OCI-LY3 (cell line): ENCODE data around the gene TDP2.

ENCODE experiments used
- H2AFZ ChIP-seq: fragments of 200-600, 300-600 bp; shearing (Covaris generic); 2 replicates; pipeline ENCODE4 v1.6.0; 2014; ENCODE audit warnings: antibody characterized with exemption, low read depth, low read length
- H3K27ac ChIP-seq: fragments of 200-600, 300-600 bp; sonication (generic); 2 replicates; pipeline ENCODE4 v1.5.1; 2014; ENCODE audit warnings: mild to moderate bottlenecking, low read length, moderate library complexity, mixed read lengths
- H3K27me3 ChIP-seq: fragments of 200-600, 300-600 bp; sonication (generic); 2 replicates; pipeline ENCODE4 v1.6.1; 2014; ENCODE audit warnings: low read depth, low read length, mixed read lengths
- H3K36me3 ChIP-seq: fragments of 200-600, 300-600 bp; sonication (generic); replicated peaks from 2 replicates; pipeline ENCODE3; 2014; ENCODE audit warnings: low read depth, low read length, mixed read lengths
- H3K4me1 ChIP-seq: fragments of 300-600, 200-600 bp; sonication (generic); 2 replicates; pipeline ENCODE4 v1.6.1; 2014; ENCODE audit warnings: low read length, mixed read lengths
- H3K4me2 ChIP-seq: fragments of 200-600, 300-600 bp; sonication (generic); 2 replicates; pipeline ENCODE4 v1.6.1; 2014; ENCODE audit warnings: low read length, mixed read lengths
- H3K4me3 ChIP-seq: fragments of 300-600, 200-600 bp; sonication (generic); 2 replicates; pipeline ENCODE4 v1.5.1; 2014; ENCODE audit warnings: antibody characterized with exemption, mild to moderate bottlenecking, low read length, moderate library complexity
- H3K79me2 ChIP-seq: fragments of 300-600, 200-600 bp; shearing (Covaris generic); 2 replicates; pipeline ENCODE4 v1.6.1; 2014; ENCODE audit warnings: mild to moderate bottlenecking, low read length, mixed read lengths
- H3K9ac ChIP-seq: fragments of 300-600, 200-600 bp; shearing (Covaris generic); 2 replicates; pipeline ENCODE4 v1.6.0; 2014; ENCODE audit warnings: mild to moderate bottlenecking, low read length, moderate library complexity
- H3K9me3 ChIP-seq: fragments of 200-600, 300-600 bp; shearing (Covaris generic); 2 replicates; pipeline ENCODE4 v1.6.1; 2014; ENCODE audit warnings: low read length, mixed read lengths; ENCODE audit not compliant: insufficient read depth
- H4K20me1 ChIP-seq: fragments of 200-600, 300-600 bp; sonication (generic); 2 replicates; pipeline ENCODE4 v1.6.1; 2016; ENCODE audit warnings: low read length, mixed read lengths; ENCODE audit not compliant: insufficient read depth
- CTCF ChIP-seq: fragments of 200-600, 300-600 bp; sonication (generic); IDR thresholded peaks from 2 replicates; pipeline ENCODE4 v1.5.1; 2014; ENCODE audit warnings: antibody characterized with exemption, low read length, low read depth
- EZH2phosphoT487 ChIP-seq: fragments of 200-600 bp; shearing (Covaris generic); IDR thresholded peaks from 2 replicates; pipeline ENCODE4 v1.6.1; 2018; ENCODE audit warnings: antibody characterized with exemption, mixed run types, low read depth

The TDP2 gene

GRCh38 chr6:24648276-24648675 lies 18.4 kb downstream of the TDP2 start:
- no peak for TF ChIP-seq EZH2phosphoT487
- Histone ChIP-seq H3K4me2 (no peak overlapping the region), H3K27ac (no peak overlapping the region), H3K4me1 (peaks cover 19% of the 10 kb centered on the region), H3K4me3 (no peak overlapping the region), H3K9ac (no peak overlapping the region), H3K9me3 (no peaks in the 10 kb centered on the region), H4K20me1 (no peaks in the 10 kb centered on the region), H2AFZ (no peak overlapping the region), H3K27me3 (peaks cover 8% of the 10 kb centered on the region; the same call in 1 of the 2 replicates), H3K79me2 (no peaks in the 10 kb centered on the region), H3K36me3 (peaks cover 17% of the 10 kb centered on the region)

GRCh38 chr6:24646771-24647170 lies 19.9 kb downstream of the TDP2 start:
- TF ChIP-seq CTCF (no peak), EZH2phosphoT487 (no peak)
- no peaks in the 10 kb centered on the region for H4K20me1 ChIP-seq
- peaks cover 19% of the 10 kb centered on the region for H3K4me1 ChIP-seq
- no peak overlapping the region for H3K27ac ChIP-seq
- H3K4me2 ChIP-seq = peak overlapping the region; percentile 78
- peaks cover 12% of the 10 kb centered on the region for H3K36me3 ChIP-seq
- no peaks in the 10 kb centered on the region for H3K9me3 ChIP-seq
- H3K4me3 ChIP-seq = no peak overlapping the region
- peaks cover 8% of the 10 kb centered on the region; the same call in 1 of the 2 replicates for H3K27me3 ChIP-seq
- H2AFZ ChIP-seq = no peak overlapping the region
- no peak overlapping the region for H3K9ac ChIP-seq
- H3K79me2 ChIP-seq = no peaks in the 10 kb centered on the region

- H4K20me1 ChIP-seq = no peaks in the 10 kb centered on the region
These were observed 22.3 kb downstream of the TDP2 start for GRCh38 chr6:24644377-24644776.

GRCh38 chr6:24643920-24644319 lies 22.8 kb downstream of the TDP2 start:
- no peak for TF ChIP-seq CTCF
- no peak for TF ChIP-seq EZH2phosphoT487
- Histone ChIP-seq H3K9ac (no peak overlapping the region), H3K27ac (no peak overlapping the region), H2AFZ (no peak overlapping the region), H3K36me3 (no peaks in the 10 kb centered on the region), H4K20me1 (no peaks in the 10 kb centered on the region), H3K4me1 (peaks cover 15% of the 10 kb centered on the region), H3K4me2 (no peak overlapping the region), H3K79me2 (no peaks in the 10 kb centered on the region), H3K27me3 (peaks cover 8% of the 10 kb centered on the region; the same call in 1 of the 2 replicates), H3K9me3 (no peaks in the 10 kb centered on the region), H3K4me3 (no peak overlapping the region)

More at GRCh38 chr6:24644377-24644776, 22.3 kb downstream of the TDP2 start:
- no peaks in the 10 kb centered on the region for H3K36me3 ChIP-seq
- H2AFZ ChIP-seq = no peak overlapping the region
- peaks cover 8% of the 10 kb centered on the region; the same call in 1 of the 2 replicates for H3K27me3 ChIP-seq
- TF ChIP-seq EZH2phosphoT487 (no peak), CTCF (no peak)
- H3K4me3 ChIP-seq = no peak overlapping the region
- no peak overlapping the region for H3K9ac ChIP-seq
- H3K4me2 ChIP-seq = no peak overlapping the region
- no peaks in the 10 kb centered on the region for H3K79me2 ChIP-seq
- peaks cover 15% of the 10 kb centered on the region for H3K4me1 ChIP-seq
- no peaks in the 10 kb centered on the region for H3K9me3 ChIP-seq
- H3K27ac ChIP-seq = no peak overlapping the region
